RKO (cell line): ENCODE results near the gene SMIM29.

Experiments used
- DNase-seq: peaks from one replicate; pipeline ENCODE4 v3.0.0-alpha.2; 2016; ENCODE audit warnings: low spot score

The SMIM29 gene

GRCh38 chr6:34226066-34226465, 22.7 kb downstream of the SMIM29 start:
- no peak for DNase-seq

GRCh38 chr6:34225551-34225950, 23.3 kb downstream of the SMIM29 start:
- no peak for DNase-seq

DNA sequence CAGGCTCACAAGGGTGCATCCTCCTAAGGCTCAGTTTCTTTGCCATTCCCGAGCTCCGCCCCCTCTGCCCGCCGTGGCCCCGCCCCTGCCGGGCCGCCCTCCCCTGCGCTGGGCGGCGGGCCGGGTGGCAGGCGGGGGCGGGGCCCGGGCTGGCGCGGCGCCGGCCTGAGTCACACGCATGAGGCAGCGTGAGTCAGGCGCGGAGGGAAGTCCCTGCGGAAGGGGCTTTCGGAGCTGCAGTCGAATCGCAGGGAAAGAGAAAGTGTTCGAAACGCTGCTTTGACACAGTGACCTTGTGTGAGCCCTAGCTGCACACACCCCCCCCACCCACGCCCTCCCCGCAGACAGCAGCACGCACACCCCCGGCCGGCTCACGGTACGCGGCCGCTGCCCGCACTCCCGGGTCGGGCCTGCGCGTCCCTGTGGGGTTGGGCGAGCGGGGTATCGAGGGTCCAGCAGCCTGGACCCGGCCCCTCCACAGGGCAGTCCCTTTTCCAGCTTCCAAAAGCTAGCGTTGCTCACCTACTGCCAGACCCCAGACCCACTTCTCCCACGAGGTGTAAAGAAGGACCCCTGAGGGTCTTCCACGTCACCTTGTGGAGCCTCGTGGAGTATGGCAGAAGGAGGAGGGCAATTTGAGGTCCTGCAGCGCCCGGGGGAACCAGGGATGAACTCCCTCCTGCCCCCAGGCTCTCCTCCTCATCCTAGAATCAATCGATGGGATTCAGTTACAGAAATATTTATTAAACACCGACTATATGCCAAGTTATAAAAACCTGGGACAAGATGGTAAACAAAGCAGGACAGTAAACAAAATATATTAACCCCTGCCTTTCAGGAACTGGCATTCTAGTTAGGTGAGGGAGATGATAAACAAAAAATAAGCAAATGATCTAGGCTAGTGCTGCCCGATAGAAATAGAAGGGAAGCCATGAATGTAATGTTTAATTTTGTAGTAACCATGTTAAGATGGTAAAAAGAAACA, 24.6 kb downstream of the SMIM29 start:
- DNase-seq, result peak; percentile 98

- DNase-seq, result peak; percentile 46
These were observed 25.3 kb downstream of the SMIM29 start for GRCh38 chr6:34223381-34223955.

GRCh38 chr6:34218691-34219090, 30.1 kb downstream of the SMIM29 start:
- no peak for DNase-seq

DNA sequence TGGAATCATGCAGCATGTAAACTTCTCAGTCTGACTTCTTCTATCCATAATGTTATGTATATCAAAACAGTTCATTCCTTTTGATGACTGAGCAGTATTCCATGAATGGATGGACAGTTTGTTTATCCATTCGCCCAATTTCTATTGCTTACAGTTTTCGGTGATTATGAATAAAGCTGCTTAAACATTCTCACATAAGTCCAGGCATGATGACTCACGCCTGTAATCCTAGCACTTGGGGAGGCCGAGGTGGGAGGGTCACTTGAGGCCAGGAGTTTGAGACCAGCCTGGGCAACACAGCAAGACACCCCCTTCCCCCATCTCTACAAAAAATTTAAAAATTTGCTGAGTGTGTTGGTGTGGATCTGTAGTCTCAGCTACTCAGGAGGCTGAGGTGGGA, 35.0 kb downstream of the SMIM29 start:
- DNase-seq, result no peak

DNA sequence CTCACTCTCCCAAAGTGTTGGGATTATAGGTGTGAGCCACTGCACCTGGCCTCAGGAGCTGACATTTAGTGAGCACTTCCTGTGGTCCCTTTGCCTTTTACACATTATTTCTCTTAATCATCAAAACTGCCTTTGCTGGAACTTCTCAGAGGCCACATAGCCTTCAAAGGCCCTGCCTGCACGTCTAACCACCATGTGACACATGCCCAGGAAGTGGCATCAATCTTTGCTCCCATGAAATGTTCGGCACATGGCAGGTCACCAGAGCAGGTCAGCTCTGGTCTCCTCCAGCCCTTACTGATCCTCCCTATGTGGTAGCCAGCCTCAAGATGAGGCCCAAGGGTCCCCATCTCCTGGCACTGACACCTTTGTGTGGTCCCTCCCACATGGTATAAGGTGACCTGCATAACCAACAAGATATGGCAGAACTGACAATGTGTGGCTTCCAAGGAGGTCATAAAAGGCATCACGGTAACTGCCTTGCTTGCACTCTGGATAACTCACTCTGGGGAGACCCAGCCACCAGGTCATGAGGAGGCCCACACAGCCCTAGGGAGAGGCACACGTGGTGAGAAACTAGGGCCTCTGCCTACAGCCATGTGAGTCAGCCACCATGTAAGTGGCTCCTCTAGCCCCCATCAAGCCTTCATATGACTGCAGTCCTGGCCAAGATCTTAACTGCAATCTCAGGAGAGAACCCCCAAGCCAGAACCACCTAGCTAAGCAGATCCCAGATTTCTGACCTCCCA, 40.9 kb downstream of the SMIM29 start:
- no peak for DNase-seq

GRCh38 chr6:34206726-34207125, 42.1 kb downstream of the SMIM29 start:
- no peak for DNase-seq

DNA sequence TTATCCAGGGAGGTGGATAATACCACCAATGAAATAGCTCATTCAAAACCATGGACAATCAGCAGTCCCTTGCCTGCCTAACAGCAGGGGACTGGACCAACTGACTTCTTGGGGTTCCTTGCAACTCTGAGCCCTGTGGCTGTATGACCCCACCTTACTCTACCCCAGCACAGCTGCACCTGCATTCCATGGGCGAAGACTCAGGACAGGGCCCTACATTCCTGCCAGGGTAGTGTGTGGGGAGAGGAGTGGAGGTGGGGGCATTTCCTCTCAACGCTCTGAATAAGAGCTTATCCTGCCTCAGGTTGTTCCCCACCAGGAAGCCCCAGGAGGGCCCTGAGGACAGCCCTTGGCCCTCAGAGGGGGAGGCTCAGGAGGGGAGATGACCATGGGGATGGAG, 42.9 kb downstream of the SMIM29 start:
- no peak for DNase-seq

GRCh38 chr6:34205466-34205865, 43.3 kb downstream of the SMIM29 start:
- DNase-seq, result peak; percentile 48

DNA sequence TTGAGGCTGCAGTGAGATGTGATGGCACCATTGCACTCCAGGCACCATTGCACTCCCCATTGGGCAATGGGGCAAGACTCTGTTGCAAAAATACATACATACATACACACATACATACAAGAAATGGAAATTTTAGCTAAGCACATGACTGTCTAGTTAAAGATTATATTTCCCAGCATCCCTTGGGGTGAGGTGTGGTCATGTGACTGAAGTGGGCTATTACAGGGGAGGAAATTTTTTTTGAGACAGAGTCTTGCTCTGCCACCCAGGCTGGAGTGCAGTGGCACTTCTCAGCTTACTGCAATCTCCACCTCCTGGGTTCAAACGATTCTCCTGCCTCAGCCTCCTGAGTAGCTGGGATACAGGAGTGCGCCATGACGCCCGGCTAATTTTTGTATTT, 44.1 kb downstream of the SMIM29 start:
- no peak for DNase-seq

- no peak for DNase-seq
These were observed 46.2 kb downstream of the SMIM29 start for GRCh38 chr6:34202329-34203201.

GRCh38 chr6:34201455-34202107, 47.2 kb downstream of the SMIM29 start:
- DNase-seq, result peak; percentile 64

DNA sequence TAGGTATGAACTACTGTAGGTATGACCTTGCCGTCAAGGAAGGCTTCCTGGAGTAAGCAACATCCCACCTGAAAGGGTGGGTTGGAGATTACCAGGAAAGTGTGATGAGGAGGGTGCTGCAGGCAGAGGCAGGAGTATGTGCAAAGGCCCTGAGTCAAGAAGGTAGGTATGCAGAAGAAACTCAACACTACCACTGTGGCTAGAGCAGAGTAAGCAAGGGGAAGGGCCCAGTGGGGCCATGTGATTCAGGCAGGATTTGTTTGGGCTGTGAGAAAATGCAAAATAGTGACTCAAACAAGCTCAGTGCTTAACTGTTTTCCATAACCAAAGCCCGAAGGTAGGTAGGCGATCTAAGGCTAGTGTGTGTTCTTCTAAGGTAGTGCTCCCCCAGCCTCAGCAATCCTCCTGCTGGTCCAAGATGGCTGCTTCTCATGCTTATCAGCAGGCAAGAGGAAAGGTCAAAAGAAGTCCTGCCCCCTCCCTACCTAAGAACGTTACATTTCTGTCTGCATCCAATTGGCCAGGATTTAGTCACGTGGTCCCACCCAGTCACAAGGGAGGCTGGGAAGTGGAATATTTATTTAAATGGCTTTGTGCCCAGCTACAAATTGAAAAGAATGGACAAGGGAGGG, 48.4 kb downstream of the SMIM29 start:
- no peak for DNase-seq

- no peak for DNase-seq
These were observed 52.0 kb downstream of the SMIM29 start for GRCh38 chr6:34196833-34197195.
